Measurements from ENCODE around the gene HMX3.

DNA sequence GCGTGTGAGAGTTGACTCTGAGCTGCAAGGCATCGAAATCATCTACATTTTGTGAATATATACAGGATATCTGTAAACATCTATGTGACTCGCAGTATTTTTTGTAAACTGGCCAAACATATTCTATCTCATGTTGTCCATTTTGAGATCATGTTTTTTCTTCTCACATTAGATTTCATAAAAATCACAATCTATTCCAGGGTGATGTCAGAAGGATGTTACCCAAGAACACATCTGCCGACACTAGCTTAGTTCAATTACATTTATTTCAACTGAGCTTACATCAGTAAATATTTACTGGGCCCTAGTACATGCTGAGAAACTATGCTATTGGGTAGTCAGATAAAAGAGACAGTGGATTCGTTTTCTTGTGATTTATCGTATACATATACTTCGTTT is 16.0 kb downstream of the HMX3 start:
- TF ChIP-seq JUND (IDR thresholded peaks at IDR 0.05; ENCODE audit: low read length) (no peak), EZH2 (IDR thresholded peaks at IDR 0.05; ENCODE audit: low read depth, low read length, severe bottlenecking) (no peak), SAP30 (IDR thresholded peaks at IDR 0.05; ENCODE audit: insufficient read depth, insufficient replicate concordance, low read length) (no peak), SIN3A (conservative IDR thresholded peaks at IDR 0.05 in 1 of 2, IDR thresholded peaks at IDR 0.05 in 1 of 2; ENCODE audit: low read depth in 1 of 2, low read length in 2 of 2) (no peak)
